GM23338 (cell line): ENCODE data around the gene HNF1A. TPM values are rescaled to one million over a fixed set of nuclear protein-coding genes. Genes with fewer than 3 reads are reported as not detected.

Source experiments
- ATAC-seq: fragments of 200-7000 bp; cut with Tn5 transposase; 3 replicates; pipeline ENCODE4 v1.9.1; 2020
- DNase-seq: peaks from one replicate; pipeline ENCODE4 v3.0.0-alpha.2; 2015; ENCODE audit warnings: low spot score
- H2AFZ ChIP-seq: fragments of 200-600 bp; sonication (generic); 2 replicates; pipeline ENCODE4 v1.8.0; 2016; ENCODE audit warnings: antibody characterized with exemption, mild to moderate bottlenecking, moderate library complexity
- H3F3A ChIP-seq: fragments of 200-600 bp; sonication (generic); replicated peaks from 2 replicates; pipeline ENCODE4 v1.8.0; 2017; ENCODE audit warnings: antibody characterized with exemption, mixed run types, low read depth
- H3K27ac ChIP-seq: fragments of 200-600 bp; sonication (generic); 2 replicates; pipeline ENCODE4 v1.6.1; 2016; ENCODE audit warnings: low read depth
- H3K27me3 ChIP-seq: fragments of 200-600 bp; sonication (generic); 2 replicates; pipeline ENCODE4 v1.8.0; 2016; ENCODE audit warnings: mild to moderate bottlenecking, mixed run types, moderate library complexity; ENCODE audit not compliant: insufficient read depth
- H3K36me3 ChIP-seq: fragments of 200-600 bp; sonication (generic); 2 replicates; pipeline ENCODE4 v1.8.0; 2016; ENCODE audit warnings: mild to moderate bottlenecking; ENCODE audit not compliant: insufficient read depth
- H3K4me1 ChIP-seq: fragments of 200-600 bp; sonication (generic); 2 replicates; pipeline ENCODE4 v1.8.0; 2016; ENCODE audit warnings: mild to moderate bottlenecking, moderate library complexity; ENCODE audit not compliant: insufficient read depth
- H3K4me2 ChIP-seq: fragments of 200-600 bp; sonication (generic); 2 replicates; pipeline ENCODE4 v1.7.1; 2017; ENCODE audit warnings: mixed run types
- H3K4me3 ChIP-seq: fragments of 200-600 bp; sonication (generic); 2 replicates; pipeline ENCODE4 v1.6.1; 2016; ENCODE audit warnings: mixed run types
- H3K79me2 ChIP-seq: fragments of 200-600 bp; sonication (generic); replicated peaks from 2 replicates; pipeline ENCODE4 v1.8.0; 2017; ENCODE audit warnings: mild to moderate bottlenecking; ENCODE audit not compliant: insufficient read depth
- H3K9me2 ChIP-seq: fragments of 200-600 bp; sonication (generic); 2 replicates; pipeline ENCODE4 v1.8.0; 2017; ENCODE audit not compliant: insufficient read depth
- H4K20me1 ChIP-seq: fragments of 200-600 bp; sonication (generic); replicated peaks from 2 replicates; pipeline ENCODE4 v1.8.0; 2017; ENCODE audit warnings: mild to moderate bottlenecking; ENCODE audit not compliant: insufficient read depth
- H3K27ac Mint-ChIP-seq: 2 replicates; pipeline ENCODE4 v1.8.0; 2020; ENCODE audit warnings: inconsistent platforms, mild to moderate bottlenecking, moderate library complexity, mixed read lengths
- H3K27me3 Mint-ChIP-seq: 3 replicates; pipeline ENCODE4 v1.8.0; 2022; ENCODE audit warnings: low read depth, mild to moderate bottlenecking, moderate library complexity, mixed read lengths, inconsistent platforms; ENCODE audit not compliant: insufficient read depth, poor library complexity
- H3K36me3 Mint-ChIP-seq: 3 replicates; pipeline ENCODE4 v1.8.0; 2021; ENCODE audit warnings: low read depth, mild to moderate bottlenecking, inconsistent platforms, moderate library complexity, mixed read lengths
- H3K4me1 Mint-ChIP-seq: 3 replicates; pipeline ENCODE4 v1.8.0; 2020; ENCODE audit warnings: mild to moderate bottlenecking, inconsistent platforms, mixed read lengths
- H3K4me3 Mint-ChIP-seq: 3 replicates; pipeline ENCODE4 v1.8.0; 2021; ENCODE audit warnings: moderate library complexity, mild to moderate bottlenecking, inconsistent platforms, mixed read lengths
- H3K9me3 Mint-ChIP-seq: 3 replicates; pipeline ENCODE4 v1.8.0; 2020; ENCODE audit warnings: moderate library complexity, mild to moderate bottlenecking, inconsistent platforms, mixed read lengths
- CREB1 ChIP-seq: fragments of 250-450 bp; sonication (Bioruptor Pico); IDR thresholded peaks from 2 replicates; pipeline ENCODE4 v1.5.0; 2020; ENCODE audit warnings: low read depth, mild to moderate bottlenecking, moderate library complexity
- EZH2 ChIP-seq: fragments of 200-600 bp; sonication (generic); IDR thresholded peaks from one replicate; pipeline ENCODE4 v1.8.0; 2017; ENCODE audit warnings: antibody characterized with exemption, mild to moderate bottlenecking, low read depth; ENCODE audit not compliant: unreplicated experiment
- EZH2phosphoT487 ChIP-seq: fragments of 200-600 bp; sonication (generic); IDR thresholded peaks from one replicate; pipeline ENCODE4 v1.8.1; 2018; ENCODE audit warnings: antibody characterized with exemption; ENCODE audit not compliant: unreplicated experiment
- JUNB ChIP-seq: IDR thresholded peaks from one replicate; pipeline ENCODE4 v1.6.1; 2016; ENCODE audit warnings: antibody characterized with exemption; ENCODE audit not compliant: unreplicated experiment
- NANOG ChIP-seq: IDR thresholded peaks from 2 replicates; pipeline ENCODE4 v1.6.1; 2016; ENCODE audit warnings: antibody characterized with exemption, borderline replicate concordance
- POLR2AphosphoS5 ChIP-seq: IDR thresholded peaks from 2 replicates; pipeline ENCODE4 v1.6.1; 2016; ENCODE audit warnings: antibody characterized with exemption, low read depth
- STAT1 ChIP-seq: IDR thresholded peaks from one replicate; pipeline ENCODE4 v1.6.1; 2016; ENCODE audit warnings: antibody characterized with exemption; ENCODE audit not compliant: unreplicated experiment
- ZNF114 ChIP-seq: fragments of 250-450 bp; sonication (Bioruptor Pico); IDR thresholded peaks from 2 replicates; pipeline ENCODE4 v1.5.0; 2020; ENCODE audit warnings: mild to moderate bottlenecking, moderate library complexity
- ZNF331 ChIP-seq: fragments of 250-450 bp; sonication (Bioruptor Pico); IDR thresholded peaks from 2 replicates; pipeline ENCODE4 v1.5.0; 2020; ENCODE audit warnings: low read depth, mild to moderate bottlenecking, moderate library complexity
- polyA plus RNA-seq: library from polyadenylated mRNA; unstranded; fragments of >200 nt; fragmentation: Nextera tagmentation; extraction: Ambion mirVana; gene quantifications from 2 replicates; pipeline ENCODE4 v1.2.1, GENCODE V29; 2016
- total RNA-seq: library from RNA; depleted of rRNA; stranded (reverse); fragments of >200 nt; shearing (Covaris generic); gene quantifications from 2 replicates; pipeline ENCODE4 v1.2.3, GENCODE V29; 2014
- TF ChIP-seq, protein P1 (sequence below), 2 experiments: fragments of 200-600 bp in 1 of 2; sonication (generic) in 1 of 2; conservative IDR thresholded peaks; 2 replicates each; pipeline versions ENCODE4 v1.5.1 to v1.6.1; 2016 to 2017; ENCODE audit warnings: antibody characterized with exemption in 2 of 2, low read depth in 2 of 2, mild to moderate bottlenecking in 2 of 2, moderate library complexity in 1 of 2
- TF ChIP-seq, protein P2 (sequence below): IDR thresholded peaks from 2 replicates; pipeline ENCODE4 v1.6.1; 2016; ENCODE audit warnings: antibody characterized with exemption
- TF ChIP-seq, protein P3 (sequence below): fragments of 250-450 bp; sonication (Bioruptor Pico); IDR thresholded peaks from 2 replicates; pipeline ENCODE4 v1.5.0; 2020; ENCODE audit warnings: mild to moderate bottlenecking, moderate library complexity
- TF ChIP-seq, protein P4 (sequence below): IDR thresholded peaks from one replicate; pipeline ENCODE4 v1.6.1; 2018; ENCODE audit warnings: antibody characterized with exemption; ENCODE audit not compliant: unreplicated experiment

Gene HNF1A
- total and polyA plus RNA-seq, 2 experiments from 2014 or later: 0.11 TPM; not detected in 1

DNA sequence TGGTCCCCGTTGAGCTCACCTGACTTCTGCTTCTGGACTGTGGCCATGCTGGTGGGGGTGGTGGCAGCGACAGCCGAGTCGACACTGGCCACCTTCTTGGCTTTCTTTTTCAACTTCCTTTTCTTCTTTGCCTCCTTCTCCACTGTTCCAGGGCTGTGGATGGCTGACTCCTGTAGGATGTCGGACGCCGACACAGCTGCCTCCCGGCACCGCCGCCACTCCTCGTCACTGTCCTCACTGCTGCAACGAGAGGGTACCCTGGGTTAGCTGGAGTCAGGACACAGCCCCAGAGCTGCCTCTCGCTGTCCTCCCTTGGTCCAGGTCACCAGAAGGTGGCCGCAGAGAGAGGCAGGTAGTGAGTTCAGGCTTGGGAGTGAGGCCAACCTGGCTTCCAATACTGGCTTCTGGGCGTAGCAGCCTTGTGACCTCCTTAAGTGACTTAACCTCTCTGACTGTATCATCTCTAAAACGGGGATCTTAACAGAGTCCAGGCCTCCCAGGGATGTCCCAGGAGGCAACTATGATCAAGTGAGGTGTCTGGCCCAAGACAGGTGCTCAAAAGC, 26.0 kb downstream of the HNF1A start:
- no peak for ATAC-seq
- H3K4me2 ChIP-seq: no peak overlapping the region
- H2AFZ ChIP-seq: no peak overlapping the region
- H4K20me1 ChIP-seq: peaks cover 10% of the 10 kb centered on the region; the same call in 1 of the 2 replicates
- H3K27me3 ChIP-seq: no peaks in the 10 kb centered on the region
- H3K27me3 Mint-ChIP-seq: peaks cover 13% of the 10 kb centered on the region
- no peaks in the 10 kb centered on the region for H3F3A ChIP-seq
- H3K4me3 Mint-ChIP-seq: no peak overlapping the region
- H3K79me2 ChIP-seq: no peaks in the 10 kb centered on the region
- TF ChIP-seq NANOG: no peak
- TF ChIP-seq STAT1: no peak
- TF ChIP-seq, protein P1, sequence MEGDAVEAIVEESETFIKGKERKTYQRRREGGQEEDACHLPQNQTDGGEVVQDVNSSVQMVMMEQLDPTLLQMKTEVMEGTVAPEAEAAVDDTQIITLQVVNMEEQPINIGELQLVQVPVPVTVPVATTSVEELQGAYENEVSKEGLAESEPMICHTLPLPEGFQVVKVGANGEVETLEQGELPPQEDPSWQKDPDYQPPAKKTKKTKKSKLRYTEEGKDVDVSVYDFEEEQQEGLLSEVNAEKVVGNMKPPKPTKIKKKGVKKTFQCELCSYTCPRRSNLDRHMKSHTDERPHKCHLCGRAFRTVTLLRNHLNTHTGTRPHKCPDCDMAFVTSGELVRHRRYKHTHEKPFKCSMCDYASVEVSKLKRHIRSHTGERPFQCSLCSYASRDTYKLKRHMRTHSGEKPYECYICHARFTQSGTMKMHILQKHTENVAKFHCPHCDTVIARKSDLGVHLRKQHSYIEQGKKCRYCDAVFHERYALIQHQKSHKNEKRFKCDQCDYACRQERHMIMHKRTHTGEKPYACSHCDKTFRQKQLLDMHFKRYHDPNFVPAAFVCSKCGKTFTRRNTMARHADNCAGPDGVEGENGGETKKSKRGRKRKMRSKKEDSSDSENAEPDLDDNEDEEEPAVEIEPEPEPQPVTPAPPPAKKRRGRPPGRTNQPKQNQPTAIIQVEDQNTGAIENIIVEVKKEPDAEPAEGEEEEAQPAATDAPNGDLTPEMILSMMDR (conservative IDR thresholded peaks at IDR 0.05; ENCODE audit: low read depth in 2 of 2): no peak
- TF ChIP-seq JUNB: no peak
- TF ChIP-seq CREB1 (CRISPR knock-in tag): no peak
- no peak for TF ChIP-seq ZNF114
- TF ChIP-seq, protein P2, sequence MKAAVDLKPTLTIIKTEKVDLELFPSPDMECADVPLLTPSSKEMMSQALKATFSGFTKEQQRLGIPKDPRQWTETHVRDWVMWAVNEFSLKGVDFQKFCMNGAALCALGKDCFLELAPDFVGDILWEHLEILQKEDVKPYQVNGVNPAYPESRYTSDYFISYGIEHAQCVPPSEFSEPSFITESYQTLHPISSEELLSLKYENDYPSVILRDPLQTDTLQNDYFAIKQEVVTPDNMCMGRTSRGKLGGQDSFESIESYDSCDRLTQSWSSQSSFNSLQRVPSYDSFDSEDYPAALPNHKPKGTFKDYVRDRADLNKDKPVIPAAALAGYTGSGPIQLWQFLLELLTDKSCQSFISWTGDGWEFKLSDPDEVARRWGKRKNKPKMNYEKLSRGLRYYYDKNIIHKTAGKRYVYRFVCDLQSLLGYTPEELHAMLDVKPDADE: no peak
- TF ChIP-seq EZH2phosphoT487: no peak
- no peak for TF ChIP-seq POLR2AphosphoS5
- TF ChIP-seq, protein P3, sequence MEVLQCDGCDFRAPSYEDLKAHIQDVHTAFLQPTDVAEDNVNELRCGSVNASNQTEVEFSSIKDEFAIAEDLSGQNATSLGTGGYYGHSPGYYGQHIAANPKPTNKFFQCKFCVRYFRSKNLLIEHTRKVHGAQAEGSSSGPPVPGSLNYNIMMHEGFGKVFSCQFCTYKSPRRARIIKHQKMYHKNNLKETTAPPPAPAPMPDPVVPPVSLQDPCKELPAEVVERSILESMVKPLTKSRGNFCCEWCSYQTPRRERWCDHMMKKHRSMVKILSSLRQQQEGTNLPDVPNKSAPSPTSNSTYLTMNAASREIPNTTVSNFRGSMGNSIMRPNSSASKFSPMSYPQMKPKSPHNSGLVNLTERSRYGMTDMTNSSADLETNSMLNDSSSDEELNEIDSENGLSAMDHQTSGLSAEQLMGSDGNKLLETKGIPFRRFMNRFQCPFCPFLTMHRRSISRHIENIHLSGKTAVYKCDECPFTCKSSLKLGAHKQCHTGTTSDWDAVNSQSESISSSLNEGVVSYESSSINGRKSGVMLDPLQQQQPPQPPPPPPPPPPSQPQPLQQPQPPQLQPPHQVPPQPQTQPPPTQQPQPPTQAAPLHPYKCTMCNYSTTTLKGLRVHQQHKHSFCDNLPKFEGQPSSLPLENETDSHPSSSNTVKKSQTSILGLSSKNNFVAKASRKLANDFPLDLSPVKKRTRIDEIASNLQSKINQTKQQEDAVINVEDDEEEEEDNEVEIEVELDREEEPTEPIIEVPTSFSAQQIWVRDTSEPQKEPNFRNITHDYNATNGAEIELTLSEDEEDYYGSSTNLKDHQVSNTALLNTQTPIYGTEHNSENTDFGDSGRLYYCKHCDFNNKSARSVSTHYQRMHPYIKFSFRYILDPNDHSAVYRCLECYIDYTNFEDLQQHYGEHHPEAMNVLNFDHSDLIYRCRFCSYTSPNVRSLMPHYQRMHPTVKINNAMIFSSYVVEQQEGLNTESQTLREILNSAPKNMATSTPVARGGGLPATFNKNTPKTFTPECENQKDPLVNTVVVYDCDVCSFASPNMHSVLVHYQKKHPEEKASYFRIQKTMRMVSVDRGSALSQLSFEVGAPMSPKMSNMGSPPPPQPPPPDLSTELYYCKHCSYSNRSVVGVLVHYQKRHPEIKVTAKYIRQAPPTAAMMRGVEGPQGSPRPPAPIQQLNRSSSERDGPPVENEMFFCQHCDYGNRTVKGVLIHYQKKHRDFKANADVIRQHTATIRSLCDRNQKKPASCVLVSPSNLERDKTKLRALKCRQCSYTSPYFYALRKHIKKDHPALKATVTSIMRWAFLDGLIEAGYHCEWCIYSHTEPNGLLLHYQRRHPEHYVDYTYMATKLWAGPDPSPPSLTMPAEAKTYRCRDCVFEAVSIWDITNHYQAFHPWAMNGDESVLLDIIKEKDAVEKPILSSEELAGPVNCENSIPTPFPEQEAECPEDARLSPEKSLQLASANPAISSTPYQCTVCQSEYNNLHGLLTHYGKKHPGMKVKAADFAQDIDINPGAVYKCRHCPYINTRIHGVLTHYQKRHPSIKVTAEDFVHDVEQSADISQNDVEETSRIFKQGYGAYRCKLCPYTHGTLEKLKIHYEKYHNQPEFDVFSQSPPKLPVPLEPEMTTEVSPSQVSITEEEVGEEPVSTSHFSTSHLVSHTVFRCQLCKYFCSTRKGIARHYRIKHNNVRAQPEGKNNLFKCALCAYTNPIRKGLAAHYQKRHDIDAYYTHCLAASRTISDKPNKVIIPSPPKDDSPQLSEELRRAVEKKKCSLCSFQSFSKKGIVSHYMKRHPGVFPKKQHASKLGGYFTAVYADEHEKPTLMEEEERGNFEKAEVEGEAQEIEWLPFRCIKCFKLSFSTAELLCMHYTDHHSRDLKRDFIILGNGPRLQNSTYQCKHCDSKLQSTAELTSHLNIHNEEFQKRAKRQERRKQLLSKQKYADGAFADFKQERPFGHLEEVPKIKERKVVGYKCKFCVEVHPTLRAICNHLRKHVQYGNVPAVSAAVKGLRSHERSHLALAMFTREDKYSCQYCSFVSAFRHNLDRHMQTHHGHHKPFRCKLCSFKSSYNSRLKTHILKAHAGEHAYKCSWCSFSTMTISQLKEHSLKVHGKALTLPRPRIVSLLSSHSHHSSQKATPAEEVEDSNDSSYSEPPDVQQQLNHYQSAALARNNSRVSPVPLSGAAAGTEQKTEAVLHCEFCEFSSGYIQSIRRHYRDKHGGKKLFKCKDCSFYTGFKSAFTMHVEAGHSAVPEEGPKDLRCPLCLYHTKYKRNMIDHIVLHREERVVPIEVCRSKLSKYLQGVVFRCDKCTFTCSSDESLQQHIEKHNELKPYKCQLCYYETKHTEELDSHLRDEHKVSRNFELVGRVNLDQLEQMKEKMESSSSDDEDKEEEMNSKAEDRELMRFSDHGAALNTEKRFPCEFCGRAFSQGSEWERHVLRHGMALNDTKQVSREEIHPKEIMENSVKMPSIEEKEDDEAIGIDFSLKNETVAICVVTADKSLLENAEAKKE: no peak
- TF ChIP-seq, protein P4, sequence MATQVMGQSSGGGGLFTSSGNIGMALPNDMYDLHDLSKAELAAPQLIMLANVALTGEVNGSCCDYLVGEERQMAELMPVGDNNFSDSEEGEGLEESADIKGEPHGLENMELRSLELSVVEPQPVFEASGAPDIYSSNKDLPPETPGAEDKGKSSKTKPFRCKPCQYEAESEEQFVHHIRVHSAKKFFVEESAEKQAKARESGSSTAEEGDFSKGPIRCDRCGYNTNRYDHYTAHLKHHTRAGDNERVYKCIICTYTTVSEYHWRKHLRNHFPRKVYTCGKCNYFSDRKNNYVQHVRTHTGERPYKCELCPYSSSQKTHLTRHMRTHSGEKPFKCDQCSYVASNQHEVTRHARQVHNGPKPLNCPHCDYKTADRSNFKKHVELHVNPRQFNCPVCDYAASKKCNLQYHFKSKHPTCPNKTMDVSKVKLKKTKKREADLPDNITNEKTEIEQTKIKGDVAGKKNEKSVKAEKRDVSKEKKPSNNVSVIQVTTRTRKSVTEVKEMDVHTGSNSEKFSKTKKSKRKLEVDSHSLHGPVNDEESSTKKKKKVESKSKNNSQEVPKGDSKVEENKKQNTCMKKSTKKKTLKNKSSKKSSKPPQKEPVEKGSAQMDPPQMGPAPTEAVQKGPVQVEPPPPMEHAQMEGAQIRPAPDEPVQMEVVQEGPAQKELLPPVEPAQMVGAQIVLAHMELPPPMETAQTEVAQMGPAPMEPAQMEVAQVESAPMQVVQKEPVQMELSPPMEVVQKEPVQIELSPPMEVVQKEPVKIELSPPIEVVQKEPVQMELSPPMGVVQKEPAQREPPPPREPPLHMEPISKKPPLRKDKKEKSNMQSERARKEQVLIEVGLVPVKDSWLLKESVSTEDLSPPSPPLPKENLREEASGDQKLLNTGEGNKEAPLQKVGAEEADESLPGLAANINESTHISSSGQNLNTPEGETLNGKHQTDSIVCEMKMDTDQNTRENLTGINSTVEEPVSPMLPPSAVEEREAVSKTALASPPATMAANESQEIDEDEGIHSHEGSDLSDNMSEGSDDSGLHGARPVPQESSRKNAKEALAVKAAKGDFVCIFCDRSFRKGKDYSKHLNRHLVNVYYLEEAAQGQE: no peak
- TF ChIP-seq ZNF331 (CRISPR knock-in tag): no peak
- no peak for TF ChIP-seq EZH2
- H3K27ac ChIP-seq: no peak overlapping the region
- no peak overlapping the region for H3K27ac Mint-ChIP-seq
- no peak overlapping the region for H3K4me3 ChIP-seq
- peaks cover 58% of the 10 kb centered on the region for H3K36me3 Mint-ChIP-seq
- DNase-seq: no peak
- H3K9me3 Mint-ChIP-seq: no peaks in the 10 kb centered on the region; the same call in 2 of the 3 replicates
- peaks cover 4% of the 10 kb centered on the region; the same call in 1 of the 2 replicates for H3K4me1 ChIP-seq
- peaks cover 19% of the 10 kb centered on the region for H3K36me3 ChIP-seq
- H3K4me1 Mint-ChIP-seq: peaks cover 2% of the 10 kb centered on the region; the same call in 2 of the 3 replicates
- no peaks in the 10 kb centered on the region for H3K9me2 ChIP-seq
